HFF-Myc (cell line): ENCODE results near the gene MAP4K4.

ENCODE experiments used
- DNase-seq: peaks from one replicate; pipeline ENCODE4 v3.0.0-alpha.2; 2011; ENCODE audit warnings: low read depth; ENCODE audit errors: extremely low read depth
- H3K4me3 ChIP-seq: replicated peaks from 2 replicates; pipeline ENCODE4 v1.5.1; 2011; ENCODE audit warnings: low read depth, mild to moderate bottlenecking, control low read depth, low read length
- CTCF ChIP-seq: IDR thresholded peaks from 2 replicates; pipeline ENCODE4 v1.5.1; 2012; ENCODE audit warnings: mild to moderate bottlenecking, low read depth, low read length, control low read depth; ENCODE audit errors: missing control alignments

MAP4K4 gene

GRCh38 chr2:101710036-101710435, 12.5 kb downstream of the MAP4K4 start:
- no peak overlapping the region for H3K4me3 ChIP-seq
- no peak for DNase-seq

GRCh38 chr2:101710471-101711318, 13.2 kb downstream of the MAP4K4 start:
- H3K4me3 ChIP-seq: no peak overlapping the region
- DNase-seq: no peak
- TF ChIP-seq CTCF: no peak

More at GRCh38 chr2:101710036-101710435, 12.5 kb downstream of the MAP4K4 start:
- TF ChIP-seq CTCF: no peak

GRCh38 chr2:101714118-101714517, 16.6 kb downstream of the MAP4K4 start:
- TF ChIP-seq CTCF: no peak
- no peak overlapping the region for H3K4me3 ChIP-seq
- no peak for DNase-seq

GRCh38 chr2:101717071-101717845, 19.8 kb downstream of the MAP4K4 start:
- no peak for DNase-seq
- TF ChIP-seq CTCF: no peak
- no peak overlapping the region for H3K4me3 ChIP-seq

GRCh38 chr2:101718479-101718878, 21.0 kb downstream of the MAP4K4 start:
- no peak overlapping the region for H3K4me3 ChIP-seq
- no peak for DNase-seq
- no peak for TF ChIP-seq CTCF

- H3K4me3 ChIP-seq: no peak overlapping the region
- TF ChIP-seq CTCF: no peak
- DNase-seq: no peak
Measured at GRCh38 chr2:101718993-101719571, 21.6 kb downstream of the MAP4K4 start.
